ENCODE measurements around the gene STK17B.
"Not testable (repeated sequence)": the region's sequence is repeated elsewhere in the genome, so short reads cannot be mapped to it uniquely, and the experiment has no call there.

Gene STK17B

GRCh38 chr2:196171248-196171871 lies at the start of gene STK17B:
Gene STK17B, minus strand, starts transcription at chr2:196171578. Its CDS starts 8,195 bp downstream, at chr2:196163383.
- peak; percentile 98 for DNase-seq

- DNase-seq = no peak
Measured at GRCh38 chr2:196220671-196221070, 49.3 kb upstream of the STK17B start.

GRCh38 chr2:196219671-196220070 lies 48.3 kb upstream of the STK17B start:
- DNase-seq = no peak

GRCh38 chr2:196218106-196218505 lies 46.7 kb upstream of the STK17B start:
- DNase-seq = no peak

GRCh38 chr2:196217116-196217515 lies 45.7 kb upstream of the STK17B start:
- DNase-seq = no peak

GRCh38 chr2:196215376-196215775 lies 44.0 kb upstream of the STK17B start:
- DNase-seq = no peak

GRCh38 chr2:196214156-196214555 lies 42.8 kb upstream of the STK17B start:
- DNase-seq = no peak

GRCh38 chr2:196213252-196213980 lies 42.0 kb upstream of the STK17B start:
- no peak for DNase-seq

GRCh38 chr2:196208915-196209314 lies 37.5 kb upstream of the STK17B start:
- peak; percentile 8 for DNase-seq

- DNase-seq = peak; percentile 58
Measured at GRCh38 chr2:196206804-196207203, 35.4 kb upstream of the STK17B start.

GRCh38 chr2:196205881-196206435 lies 34.6 kb upstream of the STK17B start:
- DNase-seq = no peak

- DNase-seq = no peak
Measured at GRCh38 chr2:196205011-196205766, 33.8 kb upstream of the STK17B start.

- DNase-seq = no peak
Measured at GRCh38 chr2:196201229-196202009, 30.0 kb upstream of the STK17B start.

GRCh38 chr2:196200557-196200956 lies 29.2 kb upstream of the STK17B start:
- no peak for DNase-seq

GRCh38 chr2:196195758-196196157 lies 24.4 kb upstream of the STK17B start:
- DNase-seq = no peak

- DNase-seq = no peak
Measured at GRCh38 chr2:196195302-196195701, 23.9 kb upstream of the STK17B start.

- DNase-seq = no peak
Measured at GRCh38 chr2:196191541-196191940, 20.2 kb upstream of the STK17B start.

GRCh38 chr2:196187898-196188458 lies 16.6 kb upstream of the STK17B start:
- no peak for DNase-seq

- DNase-seq = not testable (repeated sequence)
Measured at GRCh38 chr2:196187175-196187700, 15.9 kb upstream of the STK17B start.

- no peak for DNase-seq
Measured at GRCh38 chr2:196186266-196186980, 15.0 kb upstream of the STK17B start.

- DNase-seq = no peak
Measured at GRCh38 chr2:196184921-196185320, 13.5 kb upstream of the STK17B start.

Data from DMS53 (cell line).